GM23338 (cell line): ENCODE measurements around the gene ACTG2. TPM values are rescaled to one million over a fixed set of nuclear protein-coding genes. Genes with fewer than 3 reads are reported as not detected.

Source experiments
- ATAC-seq: fragments of 200-7000 bp; cut with Tn5 transposase; 3 replicates; pipeline ENCODE4 v1.9.1; 2020
- DNase-seq: peaks from one replicate; pipeline ENCODE4 v3.0.0-alpha.2; 2015; ENCODE audit warnings: low spot score
- H2AFZ ChIP-seq: fragments of 200-600 bp; sonication (generic); 2 replicates; pipeline ENCODE4 v1.8.0; 2016; ENCODE audit warnings: antibody characterized with exemption, mild to moderate bottlenecking, moderate library complexity
- H3F3A ChIP-seq: fragments of 200-600 bp; sonication (generic); replicated peaks from 2 replicates; pipeline ENCODE4 v1.8.0; 2017; ENCODE audit warnings: antibody characterized with exemption, mixed run types, low read depth
- H3K27ac ChIP-seq: fragments of 200-600 bp; sonication (generic); 2 replicates; pipeline ENCODE4 v1.6.1; 2016; ENCODE audit warnings: low read depth
- H3K27me3 ChIP-seq: fragments of 200-600 bp; sonication (generic); 2 replicates; pipeline ENCODE4 v1.8.0; 2016; ENCODE audit warnings: mild to moderate bottlenecking, mixed run types, moderate library complexity; ENCODE audit not compliant: insufficient read depth
- H3K36me3 ChIP-seq: fragments of 200-600 bp; sonication (generic); 2 replicates; pipeline ENCODE4 v1.8.0; 2016; ENCODE audit warnings: mild to moderate bottlenecking; ENCODE audit not compliant: insufficient read depth
- H3K4me1 ChIP-seq: fragments of 200-600 bp; sonication (generic); 2 replicates; pipeline ENCODE4 v1.8.0; 2016; ENCODE audit warnings: mild to moderate bottlenecking, moderate library complexity; ENCODE audit not compliant: insufficient read depth
- H3K4me2 ChIP-seq: fragments of 200-600 bp; sonication (generic); 2 replicates; pipeline ENCODE4 v1.7.1; 2017; ENCODE audit warnings: mixed run types
- H3K4me3 ChIP-seq: fragments of 200-600 bp; sonication (generic); 2 replicates; pipeline ENCODE4 v1.6.1; 2016; ENCODE audit warnings: mixed run types
- H3K79me2 ChIP-seq: fragments of 200-600 bp; sonication (generic); replicated peaks from 2 replicates; pipeline ENCODE4 v1.8.0; 2017; ENCODE audit warnings: mild to moderate bottlenecking; ENCODE audit not compliant: insufficient read depth
- H3K9me2 ChIP-seq: fragments of 200-600 bp; sonication (generic); 2 replicates; pipeline ENCODE4 v1.8.0; 2017; ENCODE audit not compliant: insufficient read depth
- H4K20me1 ChIP-seq: fragments of 200-600 bp; sonication (generic); replicated peaks from 2 replicates; pipeline ENCODE4 v1.8.0; 2017; ENCODE audit warnings: mild to moderate bottlenecking; ENCODE audit not compliant: insufficient read depth
- H3K27ac Mint-ChIP-seq: 2 replicates; pipeline ENCODE4 v1.8.0; 2020; ENCODE audit warnings: inconsistent platforms, mild to moderate bottlenecking, moderate library complexity, mixed read lengths
- H3K27me3 Mint-ChIP-seq: 3 replicates; pipeline ENCODE4 v1.8.0; 2022; ENCODE audit warnings: low read depth, mild to moderate bottlenecking, moderate library complexity, mixed read lengths, inconsistent platforms; ENCODE audit not compliant: insufficient read depth, poor library complexity
- H3K36me3 Mint-ChIP-seq: 3 replicates; pipeline ENCODE4 v1.8.0; 2021; ENCODE audit warnings: low read depth, mild to moderate bottlenecking, inconsistent platforms, moderate library complexity, mixed read lengths
- H3K4me1 Mint-ChIP-seq: 3 replicates; pipeline ENCODE4 v1.8.0; 2020; ENCODE audit warnings: mild to moderate bottlenecking, inconsistent platforms, mixed read lengths
- H3K4me3 Mint-ChIP-seq: 3 replicates; pipeline ENCODE4 v1.8.0; 2021; ENCODE audit warnings: moderate library complexity, mild to moderate bottlenecking, inconsistent platforms, mixed read lengths
- H3K9me3 Mint-ChIP-seq: 3 replicates; pipeline ENCODE4 v1.8.0; 2020; ENCODE audit warnings: moderate library complexity, mild to moderate bottlenecking, inconsistent platforms, mixed read lengths
- CREB1 ChIP-seq: fragments of 250-450 bp; sonication (Bioruptor Pico); IDR thresholded peaks from 2 replicates; pipeline ENCODE4 v1.5.0; 2020; ENCODE audit warnings: low read depth, mild to moderate bottlenecking, moderate library complexity
- CTCF ChIP-seq, 2 experiments: fragments of 200-600 bp in 1 of 2; sonication (generic) in 1 of 2; conservative IDR thresholded peaks; 2 replicates each; pipeline versions ENCODE4 v1.5.1 to v1.6.1; 2016 to 2017; ENCODE audit warnings: antibody characterized with exemption in 2 of 2, low read depth in 2 of 2, mild to moderate bottlenecking in 2 of 2, moderate library complexity in 1 of 2
- ETS1 ChIP-seq: IDR thresholded peaks from 2 replicates; pipeline ENCODE4 v1.6.1; 2016; ENCODE audit warnings: antibody characterized with exemption
- EZH2 ChIP-seq: fragments of 200-600 bp; sonication (generic); IDR thresholded peaks from one replicate; pipeline ENCODE4 v1.8.0; 2017; ENCODE audit warnings: antibody characterized with exemption, mild to moderate bottlenecking, low read depth; ENCODE audit not compliant: unreplicated experiment
- EZH2phosphoT487 ChIP-seq: fragments of 200-600 bp; sonication (generic); IDR thresholded peaks from one replicate; pipeline ENCODE4 v1.8.1; 2018; ENCODE audit warnings: antibody characterized with exemption; ENCODE audit not compliant: unreplicated experiment
- JUNB ChIP-seq: IDR thresholded peaks from one replicate; pipeline ENCODE4 v1.6.1; 2016; ENCODE audit warnings: antibody characterized with exemption; ENCODE audit not compliant: unreplicated experiment
- POLR2AphosphoS5 ChIP-seq: IDR thresholded peaks from 2 replicates; pipeline ENCODE4 v1.6.1; 2016; ENCODE audit warnings: antibody characterized with exemption, low read depth
- STAT1 ChIP-seq: IDR thresholded peaks from one replicate; pipeline ENCODE4 v1.6.1; 2016; ENCODE audit warnings: antibody characterized with exemption; ENCODE audit not compliant: unreplicated experiment
- ZNF114 ChIP-seq: fragments of 250-450 bp; sonication (Bioruptor Pico); IDR thresholded peaks from 2 replicates; pipeline ENCODE4 v1.5.0; 2020; ENCODE audit warnings: mild to moderate bottlenecking, moderate library complexity
- ZNF331 ChIP-seq: fragments of 250-450 bp; sonication (Bioruptor Pico); IDR thresholded peaks from 2 replicates; pipeline ENCODE4 v1.5.0; 2020; ENCODE audit warnings: low read depth, mild to moderate bottlenecking, moderate library complexity
- polyA plus RNA-seq: library from polyadenylated mRNA; unstranded; fragments of >200 nt; fragmentation: Nextera tagmentation; extraction: Ambion mirVana; gene quantifications from 2 replicates; pipeline ENCODE4 v1.2.1, GENCODE V29; 2016
- total RNA-seq: library from RNA; depleted of rRNA; stranded (reverse); fragments of >200 nt; shearing (Covaris generic); gene quantifications from 2 replicates; pipeline ENCODE4 v1.2.3, GENCODE V29; 2014
- TF ChIP-seq, protein P1 (sequence below): IDR thresholded peaks from one replicate; pipeline ENCODE4 v1.6.1; 2018; ENCODE audit warnings: antibody characterized with exemption; ENCODE audit not compliant: unreplicated experiment
- TF ChIP-seq, protein P2 (sequence below): fragments of 250-450 bp; sonication (Bioruptor Pico); IDR thresholded peaks from 2 replicates; pipeline ENCODE4 v1.5.0; 2020; ENCODE audit warnings: mild to moderate bottlenecking, moderate library complexity

The ACTG2 gene
- total and polyA plus RNA-seq, 2 experiments from 2014 or later, result 8.0 to 8.5 TPM

DNA sequence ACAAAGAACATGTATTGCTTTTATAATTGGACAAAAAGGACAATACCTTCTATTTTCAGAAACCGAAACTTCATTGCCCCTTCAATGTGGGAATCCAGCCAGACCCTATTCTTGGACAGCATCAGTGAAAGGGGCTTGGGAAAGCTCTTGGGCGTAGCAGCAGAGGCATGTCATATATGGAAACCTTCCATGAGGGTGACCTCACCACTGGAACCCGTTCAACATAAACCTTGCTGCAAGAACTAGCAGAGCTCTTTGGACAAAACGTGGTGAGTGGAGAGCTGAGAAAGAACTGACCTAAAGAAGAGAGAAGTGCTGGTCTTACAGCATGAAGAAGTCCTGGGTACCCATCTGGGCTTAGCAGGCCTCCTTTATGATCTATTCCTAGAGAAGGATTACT is 22.7 kb upstream of the ACTG2 start:
- TF ChIP-seq, protein P1, sequence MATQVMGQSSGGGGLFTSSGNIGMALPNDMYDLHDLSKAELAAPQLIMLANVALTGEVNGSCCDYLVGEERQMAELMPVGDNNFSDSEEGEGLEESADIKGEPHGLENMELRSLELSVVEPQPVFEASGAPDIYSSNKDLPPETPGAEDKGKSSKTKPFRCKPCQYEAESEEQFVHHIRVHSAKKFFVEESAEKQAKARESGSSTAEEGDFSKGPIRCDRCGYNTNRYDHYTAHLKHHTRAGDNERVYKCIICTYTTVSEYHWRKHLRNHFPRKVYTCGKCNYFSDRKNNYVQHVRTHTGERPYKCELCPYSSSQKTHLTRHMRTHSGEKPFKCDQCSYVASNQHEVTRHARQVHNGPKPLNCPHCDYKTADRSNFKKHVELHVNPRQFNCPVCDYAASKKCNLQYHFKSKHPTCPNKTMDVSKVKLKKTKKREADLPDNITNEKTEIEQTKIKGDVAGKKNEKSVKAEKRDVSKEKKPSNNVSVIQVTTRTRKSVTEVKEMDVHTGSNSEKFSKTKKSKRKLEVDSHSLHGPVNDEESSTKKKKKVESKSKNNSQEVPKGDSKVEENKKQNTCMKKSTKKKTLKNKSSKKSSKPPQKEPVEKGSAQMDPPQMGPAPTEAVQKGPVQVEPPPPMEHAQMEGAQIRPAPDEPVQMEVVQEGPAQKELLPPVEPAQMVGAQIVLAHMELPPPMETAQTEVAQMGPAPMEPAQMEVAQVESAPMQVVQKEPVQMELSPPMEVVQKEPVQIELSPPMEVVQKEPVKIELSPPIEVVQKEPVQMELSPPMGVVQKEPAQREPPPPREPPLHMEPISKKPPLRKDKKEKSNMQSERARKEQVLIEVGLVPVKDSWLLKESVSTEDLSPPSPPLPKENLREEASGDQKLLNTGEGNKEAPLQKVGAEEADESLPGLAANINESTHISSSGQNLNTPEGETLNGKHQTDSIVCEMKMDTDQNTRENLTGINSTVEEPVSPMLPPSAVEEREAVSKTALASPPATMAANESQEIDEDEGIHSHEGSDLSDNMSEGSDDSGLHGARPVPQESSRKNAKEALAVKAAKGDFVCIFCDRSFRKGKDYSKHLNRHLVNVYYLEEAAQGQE, result no peak
- TF ChIP-seq ETS1 (no peak), POLR2AphosphoS5 (no peak), STAT1 (no peak), CTCF (conservative IDR thresholded peaks at IDR 0.05; ENCODE audit: low read depth in 2 of 2) (no peak), CREB1 (CRISPR knock-in tag) (no peak), JUNB (no peak), EZH2phosphoT487 (no peak), ZNF114 (CRISPR knock-in tag) (no peak), EZH2 (no peak), ZNF331 (CRISPR knock-in tag) (no peak)
- TF ChIP-seq, protein P2, sequence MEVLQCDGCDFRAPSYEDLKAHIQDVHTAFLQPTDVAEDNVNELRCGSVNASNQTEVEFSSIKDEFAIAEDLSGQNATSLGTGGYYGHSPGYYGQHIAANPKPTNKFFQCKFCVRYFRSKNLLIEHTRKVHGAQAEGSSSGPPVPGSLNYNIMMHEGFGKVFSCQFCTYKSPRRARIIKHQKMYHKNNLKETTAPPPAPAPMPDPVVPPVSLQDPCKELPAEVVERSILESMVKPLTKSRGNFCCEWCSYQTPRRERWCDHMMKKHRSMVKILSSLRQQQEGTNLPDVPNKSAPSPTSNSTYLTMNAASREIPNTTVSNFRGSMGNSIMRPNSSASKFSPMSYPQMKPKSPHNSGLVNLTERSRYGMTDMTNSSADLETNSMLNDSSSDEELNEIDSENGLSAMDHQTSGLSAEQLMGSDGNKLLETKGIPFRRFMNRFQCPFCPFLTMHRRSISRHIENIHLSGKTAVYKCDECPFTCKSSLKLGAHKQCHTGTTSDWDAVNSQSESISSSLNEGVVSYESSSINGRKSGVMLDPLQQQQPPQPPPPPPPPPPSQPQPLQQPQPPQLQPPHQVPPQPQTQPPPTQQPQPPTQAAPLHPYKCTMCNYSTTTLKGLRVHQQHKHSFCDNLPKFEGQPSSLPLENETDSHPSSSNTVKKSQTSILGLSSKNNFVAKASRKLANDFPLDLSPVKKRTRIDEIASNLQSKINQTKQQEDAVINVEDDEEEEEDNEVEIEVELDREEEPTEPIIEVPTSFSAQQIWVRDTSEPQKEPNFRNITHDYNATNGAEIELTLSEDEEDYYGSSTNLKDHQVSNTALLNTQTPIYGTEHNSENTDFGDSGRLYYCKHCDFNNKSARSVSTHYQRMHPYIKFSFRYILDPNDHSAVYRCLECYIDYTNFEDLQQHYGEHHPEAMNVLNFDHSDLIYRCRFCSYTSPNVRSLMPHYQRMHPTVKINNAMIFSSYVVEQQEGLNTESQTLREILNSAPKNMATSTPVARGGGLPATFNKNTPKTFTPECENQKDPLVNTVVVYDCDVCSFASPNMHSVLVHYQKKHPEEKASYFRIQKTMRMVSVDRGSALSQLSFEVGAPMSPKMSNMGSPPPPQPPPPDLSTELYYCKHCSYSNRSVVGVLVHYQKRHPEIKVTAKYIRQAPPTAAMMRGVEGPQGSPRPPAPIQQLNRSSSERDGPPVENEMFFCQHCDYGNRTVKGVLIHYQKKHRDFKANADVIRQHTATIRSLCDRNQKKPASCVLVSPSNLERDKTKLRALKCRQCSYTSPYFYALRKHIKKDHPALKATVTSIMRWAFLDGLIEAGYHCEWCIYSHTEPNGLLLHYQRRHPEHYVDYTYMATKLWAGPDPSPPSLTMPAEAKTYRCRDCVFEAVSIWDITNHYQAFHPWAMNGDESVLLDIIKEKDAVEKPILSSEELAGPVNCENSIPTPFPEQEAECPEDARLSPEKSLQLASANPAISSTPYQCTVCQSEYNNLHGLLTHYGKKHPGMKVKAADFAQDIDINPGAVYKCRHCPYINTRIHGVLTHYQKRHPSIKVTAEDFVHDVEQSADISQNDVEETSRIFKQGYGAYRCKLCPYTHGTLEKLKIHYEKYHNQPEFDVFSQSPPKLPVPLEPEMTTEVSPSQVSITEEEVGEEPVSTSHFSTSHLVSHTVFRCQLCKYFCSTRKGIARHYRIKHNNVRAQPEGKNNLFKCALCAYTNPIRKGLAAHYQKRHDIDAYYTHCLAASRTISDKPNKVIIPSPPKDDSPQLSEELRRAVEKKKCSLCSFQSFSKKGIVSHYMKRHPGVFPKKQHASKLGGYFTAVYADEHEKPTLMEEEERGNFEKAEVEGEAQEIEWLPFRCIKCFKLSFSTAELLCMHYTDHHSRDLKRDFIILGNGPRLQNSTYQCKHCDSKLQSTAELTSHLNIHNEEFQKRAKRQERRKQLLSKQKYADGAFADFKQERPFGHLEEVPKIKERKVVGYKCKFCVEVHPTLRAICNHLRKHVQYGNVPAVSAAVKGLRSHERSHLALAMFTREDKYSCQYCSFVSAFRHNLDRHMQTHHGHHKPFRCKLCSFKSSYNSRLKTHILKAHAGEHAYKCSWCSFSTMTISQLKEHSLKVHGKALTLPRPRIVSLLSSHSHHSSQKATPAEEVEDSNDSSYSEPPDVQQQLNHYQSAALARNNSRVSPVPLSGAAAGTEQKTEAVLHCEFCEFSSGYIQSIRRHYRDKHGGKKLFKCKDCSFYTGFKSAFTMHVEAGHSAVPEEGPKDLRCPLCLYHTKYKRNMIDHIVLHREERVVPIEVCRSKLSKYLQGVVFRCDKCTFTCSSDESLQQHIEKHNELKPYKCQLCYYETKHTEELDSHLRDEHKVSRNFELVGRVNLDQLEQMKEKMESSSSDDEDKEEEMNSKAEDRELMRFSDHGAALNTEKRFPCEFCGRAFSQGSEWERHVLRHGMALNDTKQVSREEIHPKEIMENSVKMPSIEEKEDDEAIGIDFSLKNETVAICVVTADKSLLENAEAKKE (CRISPR knock-in tag), result no peak
- no peaks in the 10 kb centered on the region for H3K27me3 ChIP-seq
- H3K79me2 ChIP-seq, result no peaks in the 10 kb centered on the region
- H3K4me2 ChIP-seq, result no peak overlapping the region
- H3K9me3 Mint-ChIP-seq, result no peaks in the 10 kb centered on the region
- 0 out of 2 replicates have a peak, but pooled peaks cover 2% of the 10 kb centered on the region for H3F3A ChIP-seq
- H3K4me3 Mint-ChIP-seq, result no peak overlapping the region
- no peak overlapping the region for H3K4me3 ChIP-seq
- H3K4me1 ChIP-seq, result no peaks in the 10 kb centered on the region
- ATAC-seq, result no peak
- H3K9me2 ChIP-seq, result no peaks in the 10 kb centered on the region
- 0 out of 2 replicates have a peak, but pooled peaks cover 4% of the 10 kb centered on the region for H4K20me1 ChIP-seq
- no peaks in the 10 kb centered on the region for H3K36me3 ChIP-seq
- no peak overlapping the region for H3K27ac Mint-ChIP-seq
- H3K36me3 Mint-ChIP-seq, result peaks cover 3% of the 10 kb centered on the region; the same call in 2 of the 3 replicates
- H3K4me1 Mint-ChIP-seq, result peaks cover 10% of the 10 kb centered on the region
- no peak overlapping the region for H3K27ac ChIP-seq
- no peaks in the 10 kb centered on the region for H3K27me3 Mint-ChIP-seq
- H2AFZ ChIP-seq, result no peak overlapping the region
- DNase-seq, result no peak
